Endothelial cell of umbilical vein (primary cell): ENCODE data around the gene DIAPH2. TPM values are rescaled to one million over a fixed set of nuclear protein-coding genes. Genes with fewer than 3 reads are reported as not detected.

Experiments used
- BruUV-seq: library from RNA; stranded (reverse); fragments of 400-500 nt; replicated peaks from 2 replicates; lab custom pipeline; 2021; lab: Mats Ljungman, UMichigan
- CTCF ChIA-PET: fragments of 300-600, 350-600 bp; sonication (Branson Sonifier 250); formaldehyde crosslinking; loops from one replicate; lab custom pipeline; 2021; ENCODE audit warnings: antibody characterized with exemption, inconsistent platforms; lab: Charles Lee
- POLR2A ChIA-PET: fragments of 300-600, 350-600 bp; sonication (Branson Sonifier 250); formaldehyde crosslinking; loops from one replicate; lab custom pipeline; 2021; ENCODE audit warnings: antibody characterized with exemption, inconsistent platforms; lab: Charles Lee
- DNase-seq: peaks from one replicate; pipeline ENCODE4 v3.0.0-alpha.2; 2011; ENCODE audit warnings: low read depth, low spot score
- FAIRE-seq: peaks from 2 replicates; lab custom pipeline; 2011; peaks lifted over from hg19 to GRCh38; lab: Jason Lieb, UNC
- H2AFZ ChIP-seq: 2 replicates; pipeline ENCODE4 v1.6.0; 2012; ENCODE audit warnings: low read depth, low read length, control low read depth, inconsistent platforms
- H3K27ac ChIP-seq: 2 replicates; pipeline ENCODE4 v1.5.1; 2011; ENCODE audit warnings: low read depth, mild to moderate bottlenecking, control low read depth, low read length, moderate library complexity; ENCODE audit not compliant: insufficient read depth
- H3K27me3 ChIP-seq, 2 experiments: 2 replicates each; pipeline versions ENCODE4 v1.6.0 to v1.6.1; 2011; ENCODE audit warnings: low read length in 2 of 2, mixed read lengths in 1 of 2; ENCODE audit not compliant: control insufficient read depth in 2 of 2, insufficient read depth in 2 of 2
- H3K36me3 ChIP-seq, 2 experiments: 2 replicates in 1 of 2; 3 replicates in 1 of 2; pipeline ENCODE4 v1.5.1; 2011; ENCODE audit warnings: low read length in 2 of 2, mild to moderate bottlenecking in 1 of 2, moderate library complexity in 1 of 2; ENCODE audit not compliant: control insufficient read depth in 2 of 2, insufficient read depth in 2 of 2; ENCODE audit errors: extremely low read depth in 1 of 2
- H3K4me1 ChIP-seq: 3 replicates; pipeline ENCODE4 v1.5.1; 2011; ENCODE audit warnings: mild to moderate bottlenecking, low read length; ENCODE audit not compliant: control insufficient read depth, insufficient read depth; ENCODE audit errors: extremely low read depth
- H3K4me2 ChIP-seq: 2 replicates; pipeline ENCODE4 v1.6.1; 2011; ENCODE audit warnings: low read length, control low read depth, mixed read lengths; ENCODE audit not compliant: insufficient read depth
- H3K4me3 ChIP-seq, 3 experiments: fragments of 200-600 bp in 1 of 3; sonication (generic), shearing (Covaris generic) in 1 of 3; replicated peaks in 1 of 3; 2 replicates each; pipeline ENCODE4 v1.5.1; 2011 to 2016; ENCODE audit warnings: control low read depth in 3 of 3, low read length in 3 of 3, mild to moderate bottlenecking in 2 of 3, inconsistent platforms in 1 of 3, low read depth in 1 of 3, moderate library complexity in 1 of 3; ENCODE audit not compliant: insufficient read depth in 1 of 3
- H3K79me2 ChIP-seq: 2 replicates; pipeline ENCODE4 v1.6.0; 2012; ENCODE audit warnings: low read length, inconsistent platforms; ENCODE audit not compliant: control insufficient read depth, insufficient read depth
- H3K9ac ChIP-seq: replicated peaks from 2 replicates; pipeline ENCODE3; 2011; ENCODE audit warnings: low read length, control low read depth; ENCODE audit not compliant: insufficient read depth; ENCODE audit errors: extremely low read depth
- H3K9me1 ChIP-seq: replicated peaks from 3 replicates; pipeline ENCODE4 v1.6.0; 2011; ENCODE audit warnings: mild to moderate bottlenecking, low read length; ENCODE audit not compliant: control insufficient read depth, insufficient read depth; ENCODE audit errors: extremely low read depth
- H3K9me3 ChIP-seq: replicated peaks from 2 replicates; pipeline ENCODE4 v1.5.1; 2012; ENCODE audit warnings: low read length, inconsistent platforms; ENCODE audit not compliant: control insufficient read depth, insufficient read depth
- H4K20me1 ChIP-seq: replicated peaks from 2 replicates; pipeline ENCODE3; 2011; ENCODE audit warnings: mild to moderate bottlenecking, low read length; ENCODE audit not compliant: control insufficient read depth, insufficient read depth; ENCODE audit errors: extremely low read depth
- EZH2 ChIP-seq: IDR thresholded peaks from 2 replicates; pipeline ENCODE4 v1.6.1; 2012; ENCODE audit warnings: borderline replicate concordance, low read depth, mild to moderate bottlenecking, moderate library complexity, low read length, inconsistent platforms; ENCODE audit not compliant: severe bottlenecking
- FOS ChIP-seq: IDR thresholded peaks from 2 replicates; pipeline ENCODE4 v1.6.1; 2011; ENCODE audit warnings: mild to moderate bottlenecking, low read length, moderate library complexity, borderline replicate concordance; ENCODE audit not compliant: insufficient read depth
- GATA2 ChIP-seq: IDR thresholded peaks from 2 replicates; pipeline ENCODE4 v1.7.0; 2011; ENCODE audit warnings: low read depth, mild to moderate bottlenecking, moderate library complexity, mixed read lengths, low read length; ENCODE audit not compliant: insufficient read length, insufficient read depth
- JUN ChIP-seq: IDR thresholded peaks from 2 replicates; pipeline ENCODE4 v1.6.1; 2011; ENCODE audit warnings: borderline replicate concordance, low read depth; ENCODE audit not compliant: insufficient read length, insufficient read depth
- MYC ChIP-seq: IDR thresholded peaks from one replicate; pipeline ENCODE4 v1.6.1; 2011; ENCODE audit warnings: mild to moderate bottlenecking, low read depth, low read length
- POLR2A ChIP-seq: IDR thresholded peaks from 2 replicates; pipeline ENCODE4 v1.6.1; 2012; ENCODE audit warnings: low read depth, mild to moderate bottlenecking, control low read depth, low read length
- POLR2AphosphoS5 ChIP-seq: IDR thresholded peaks from 2 replicates; pipeline ENCODE4 v1.6.1; 2012; ENCODE audit warnings: low read depth, mild to moderate bottlenecking, control low read depth, low read length, moderate library complexity; ENCODE audit not compliant: insufficient read depth
- dilution Hi-C: fragments of 300-500 bp; cut with MboI; formaldehyde crosslinking; loops from one replicate; pipeline ENCODE4 v1.15.0; 2019; ENCODE audit warnings: low sequenced_read_pairs; ENCODE audit not compliant: extremely low pct_ligation_motif_present
- intact Hi-C: fragments of 100-400 bp; cut with micrococcal nuclease; formaldehyde crosslinking; loops from one replicate; pipeline ENCODE4 v1.10.0; 2022
- polyA plus RNA-seq, 4 experiments: library from polyadenylated mRNA; depleted of rRNA in 3 of 4; stranded (reverse) in 3 of 4; unstranded in 1 of 4; fragments of >200 nt; gene quantifications; 2 replicates each; pipeline versions ENCODE4 v1.2.1 to v1.2.3, GENCODE V29; 2011 to 2012; ENCODE audit warnings: missing spikeins in 1 of 4
- total RNA-seq: library from RNA; stranded (reverse); gene quantifications from 2 replicates; pipeline ENCODE4 v1.2.3, GENCODE V29; 2021
- TF ChIP-seq, protein P1 (sequence below), 2 donors: IDR thresholded peaks; 1 replicate in 1 of 2; 2 replicates in 1 of 2; pipeline ENCODE4 v1.5.1; 2011; ENCODE audit warnings: low read length in 2 of 2, mild to moderate bottlenecking in 2 of 2, moderate library complexity in 2 of 2, control low read depth in 1 of 2, inconsistent platforms in 1 of 2, low read depth in 1 of 2; ENCODE audit not compliant: insufficient read depth in 1 of 2; ENCODE audit errors: extremely low read depth in 1 of 2
- TF ChIP-seq, protein P2 (sequence below): IDR thresholded peaks from 2 replicates; pipeline ENCODE4 v1.6.1; 2011; ENCODE audit not compliant: insufficient read depth, insufficient read length

The DIAPH2 gene
- total and polyA plus RNA-seq, 2 donors (not counting 3 experiments of a cell fraction or from before 2014, with no cell fraction given): 3.0 to 30.0 TPM

DNA sequence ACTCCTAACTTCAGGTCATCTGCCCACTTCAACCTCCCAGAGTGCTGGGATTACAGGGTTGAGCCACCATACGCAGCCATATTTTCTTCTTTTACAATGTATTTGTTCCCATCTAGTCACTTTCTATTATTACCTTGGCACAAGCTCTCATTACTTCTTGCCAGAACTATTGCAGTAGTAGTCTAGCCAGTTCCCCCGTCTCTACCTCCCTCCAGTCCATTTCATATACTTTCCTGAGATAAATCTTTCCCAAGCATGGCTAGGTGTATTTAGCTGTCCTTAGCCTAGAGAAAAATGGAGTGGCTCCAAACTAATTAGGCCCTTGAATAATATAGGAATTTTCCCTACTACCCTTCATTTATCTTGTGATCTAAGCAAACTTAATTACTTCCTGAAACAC, 611.3 kb downstream of the DIAPH2 start:
- Histone ChIP-seq H3K9ac (no peak overlapping the region), H3K27ac (no peak overlapping the region), H3K9me1 (no peaks in the 10 kb centered on the region), H3K79me2 (no peaks in the 10 kb centered on the region), H4K20me1 (no peaks in the 10 kb centered on the region), H3K4me2 (no peak overlapping the region), H3K4me3 (no peak overlapping the region), H2AFZ (no peak overlapping the region), H3K4me1 (no peaks in the 10 kb centered on the region), H3K9me3 (no peaks in the 10 kb centered on the region), H3K36me3 (no peaks in the 10 kb centered on the region), H3K27me3 (no peaks in the 10 kb centered on the region)
- intact Hi-C loops: no loop called here
- POLR2A ChIA-PET: no interaction called here
- no peak for TF ChIP-seq JUN
- TF ChIP-seq POLR2A: no peak
- TF ChIP-seq MYC: no peak
- TF ChIP-seq POLR2AphosphoS5: no peak
- TF ChIP-seq, protein P1, sequence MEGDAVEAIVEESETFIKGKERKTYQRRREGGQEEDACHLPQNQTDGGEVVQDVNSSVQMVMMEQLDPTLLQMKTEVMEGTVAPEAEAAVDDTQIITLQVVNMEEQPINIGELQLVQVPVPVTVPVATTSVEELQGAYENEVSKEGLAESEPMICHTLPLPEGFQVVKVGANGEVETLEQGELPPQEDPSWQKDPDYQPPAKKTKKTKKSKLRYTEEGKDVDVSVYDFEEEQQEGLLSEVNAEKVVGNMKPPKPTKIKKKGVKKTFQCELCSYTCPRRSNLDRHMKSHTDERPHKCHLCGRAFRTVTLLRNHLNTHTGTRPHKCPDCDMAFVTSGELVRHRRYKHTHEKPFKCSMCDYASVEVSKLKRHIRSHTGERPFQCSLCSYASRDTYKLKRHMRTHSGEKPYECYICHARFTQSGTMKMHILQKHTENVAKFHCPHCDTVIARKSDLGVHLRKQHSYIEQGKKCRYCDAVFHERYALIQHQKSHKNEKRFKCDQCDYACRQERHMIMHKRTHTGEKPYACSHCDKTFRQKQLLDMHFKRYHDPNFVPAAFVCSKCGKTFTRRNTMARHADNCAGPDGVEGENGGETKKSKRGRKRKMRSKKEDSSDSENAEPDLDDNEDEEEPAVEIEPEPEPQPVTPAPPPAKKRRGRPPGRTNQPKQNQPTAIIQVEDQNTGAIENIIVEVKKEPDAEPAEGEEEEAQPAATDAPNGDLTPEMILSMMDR (IDR thresholded peaks at IDR 0.05; ENCODE audit: extremely low read depth in 1 of 2, insufficient read depth in 1 of 2, low read depth in 1 of 2, low read length in 2 of 2): no peak
- no peak for TF ChIP-seq FOS
- FAIRE-seq (no peak), DNase-seq (no peak)
- BruUV-seq: no TSS peak
- CTCF ChIA-PET: no interaction called here
- dilution Hi-C loops: no loop called here

DNA sequence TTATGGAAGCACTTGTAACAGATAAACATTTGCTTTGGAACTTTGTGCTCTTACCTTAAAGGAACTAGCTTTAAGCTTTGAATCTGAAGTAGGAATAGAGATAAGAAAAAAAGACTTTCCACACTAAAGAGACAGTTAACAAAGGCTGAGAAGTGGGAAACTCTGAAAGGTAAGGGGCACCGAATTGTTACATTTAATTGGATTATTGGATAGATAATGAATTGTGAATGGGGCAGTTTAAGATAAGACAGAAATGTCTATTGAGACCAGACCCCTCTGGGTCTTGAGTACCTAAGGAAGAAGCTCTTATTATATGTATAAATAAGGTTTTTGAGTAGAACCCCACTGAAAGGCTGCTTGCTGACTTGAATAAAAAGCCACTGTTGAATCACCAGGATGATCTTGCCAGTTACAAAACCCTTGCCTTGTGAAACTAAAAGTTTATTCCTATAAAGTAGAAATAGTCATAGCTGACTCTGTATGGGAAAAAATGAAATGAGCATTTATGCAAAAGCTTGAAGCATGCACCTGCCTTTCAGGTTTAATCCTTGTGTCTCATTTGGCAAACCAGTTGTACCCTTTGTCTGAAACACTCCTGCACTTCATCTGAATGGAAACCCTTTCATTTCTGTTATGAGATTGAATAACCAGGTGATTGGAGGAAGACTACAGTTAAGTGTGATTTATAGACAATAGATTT, 622.3 kb downstream of the DIAPH2 start:
- no TSS peak for BruUV-seq

More for the DNA sequence above, 622.3 kb downstream of the DIAPH2 start:
- DNase-seq: no peak
- Histone ChIP-seq H3K27me3 (no peaks in the 10 kb centered on the region), H3K27ac (no peak overlapping the region), H3K4me1 (no peaks in the 10 kb centered on the region), H4K20me1 (no peaks in the 10 kb centered on the region), H3K9ac (no peak overlapping the region), H2AFZ (no peak overlapping the region), H3K4me2 (no peak overlapping the region), H3K9me3 (no peaks in the 10 kb centered on the region), H3K36me3 (no peaks in the 10 kb centered on the region), H3K9me1 (no peaks in the 10 kb centered on the region), H3K4me3 (no peak overlapping the region), H3K79me2 (no peaks in the 10 kb centered on the region)
- FAIRE-seq: no peak
- ChIA-PET POLR2A (no interaction called here), CTCF (no interaction called here)
- TF ChIP-seq JUN (no peak), GATA2 (no peak), MYC (no peak), FOS (no peak), POLR2A (no peak), EZH2 (no peak), POLR2AphosphoS5 (no peak)
- TF ChIP-seq, protein P2, sequence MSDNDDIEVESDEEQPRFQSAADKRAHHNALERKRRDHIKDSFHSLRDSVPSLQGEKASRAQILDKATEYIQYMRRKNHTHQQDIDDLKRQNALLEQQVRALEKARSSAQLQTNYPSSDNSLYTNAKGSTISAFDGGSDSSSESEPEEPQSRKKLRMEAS: no peak
- TF ChIP-seq, protein P1 (IDR thresholded peaks at IDR 0.05; ENCODE audit: extremely low read depth in 1 of 2, insufficient read depth in 1 of 2, low read depth in 1 of 2, low read length in 2 of 2): no peak
- dilution Hi-C loops (no loop called here), intact Hi-C loops (no loop called here)
